ENCODE results near the gene WSB1.
"Not testable (repeated sequence)": the region's sequence is repeated elsewhere in the genome, so short reads cannot be mapped to it uniquely, and the experiment has no call there.

Gene WSB1

DNA sequence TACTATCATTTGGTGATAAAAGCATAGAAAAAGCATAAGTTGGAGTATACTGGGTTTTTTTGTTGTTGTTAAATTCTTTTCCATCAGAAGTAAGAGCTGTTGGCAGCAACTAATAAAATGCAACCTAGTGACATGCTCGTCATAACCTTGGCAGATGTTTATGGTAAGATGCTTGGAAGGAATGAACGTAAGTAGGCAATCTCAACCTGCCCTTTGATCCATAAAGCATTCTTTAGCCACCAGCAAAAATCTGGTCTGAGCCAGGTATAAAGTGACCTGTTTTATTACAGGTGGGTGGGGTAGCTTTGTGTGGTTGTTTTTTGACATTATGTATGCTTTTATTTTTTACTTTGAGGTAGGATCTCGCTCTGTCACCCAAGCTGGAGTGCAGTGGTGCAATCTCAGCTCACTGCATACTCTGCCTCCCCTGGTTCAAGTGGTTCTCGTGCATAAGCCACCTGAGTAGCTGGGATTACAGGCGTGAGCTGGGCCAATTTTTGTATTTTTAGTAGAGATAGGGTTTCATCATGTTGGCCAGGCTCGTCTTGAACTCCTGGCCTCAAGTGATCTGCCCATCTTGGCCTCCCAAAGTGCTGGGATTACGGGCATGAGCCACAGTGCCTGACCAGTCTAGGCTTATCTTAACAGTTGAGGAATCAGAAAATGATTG, 22.0 kb downstream of the WSB1 start:
- DNase-seq (ENCODE audit: low spot score) = no peak

DNA sequence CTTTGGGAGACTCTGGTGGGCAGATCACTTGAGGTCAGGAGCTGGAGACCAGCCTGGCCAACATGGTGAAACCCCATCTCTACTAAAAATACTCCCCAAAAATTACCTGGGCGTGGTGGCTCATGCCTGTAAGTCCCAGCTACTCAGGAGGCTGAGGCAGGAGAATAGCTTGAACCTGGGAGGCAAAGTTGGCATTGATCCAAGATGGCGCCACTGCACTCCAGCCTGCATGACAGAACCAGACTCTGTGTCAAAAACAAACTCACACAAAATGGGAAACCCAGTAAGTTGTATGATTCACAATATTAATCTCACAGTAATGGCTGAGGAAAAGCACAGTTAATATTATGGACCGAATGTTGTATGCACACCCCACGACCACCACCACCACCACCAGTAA, 24.3 kb downstream of the WSB1 start:
- no peak for DNase-seq (ENCODE audit: low spot score)

DNA sequence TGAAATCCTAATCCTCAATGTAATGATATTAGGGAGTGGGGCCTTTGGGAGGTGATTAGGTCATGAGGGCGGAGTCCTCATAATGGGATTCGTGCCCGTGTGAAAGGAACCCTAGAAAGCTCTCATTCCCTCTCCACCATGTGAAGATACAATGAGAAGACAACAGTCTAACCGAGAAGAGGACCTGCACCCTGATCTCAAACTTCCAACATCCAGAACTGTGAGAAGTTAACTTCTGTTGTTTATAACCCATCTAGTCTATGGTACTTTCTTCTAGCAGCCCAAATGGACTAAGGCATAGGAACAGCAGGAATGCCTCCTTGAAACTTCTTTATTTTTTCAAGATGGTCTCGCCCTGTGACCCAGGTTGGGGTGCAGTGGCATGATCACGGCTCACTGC, 24.7 kb downstream of the WSB1 start:
- no peak for DNase-seq (ENCODE audit: low spot score)

DNA sequence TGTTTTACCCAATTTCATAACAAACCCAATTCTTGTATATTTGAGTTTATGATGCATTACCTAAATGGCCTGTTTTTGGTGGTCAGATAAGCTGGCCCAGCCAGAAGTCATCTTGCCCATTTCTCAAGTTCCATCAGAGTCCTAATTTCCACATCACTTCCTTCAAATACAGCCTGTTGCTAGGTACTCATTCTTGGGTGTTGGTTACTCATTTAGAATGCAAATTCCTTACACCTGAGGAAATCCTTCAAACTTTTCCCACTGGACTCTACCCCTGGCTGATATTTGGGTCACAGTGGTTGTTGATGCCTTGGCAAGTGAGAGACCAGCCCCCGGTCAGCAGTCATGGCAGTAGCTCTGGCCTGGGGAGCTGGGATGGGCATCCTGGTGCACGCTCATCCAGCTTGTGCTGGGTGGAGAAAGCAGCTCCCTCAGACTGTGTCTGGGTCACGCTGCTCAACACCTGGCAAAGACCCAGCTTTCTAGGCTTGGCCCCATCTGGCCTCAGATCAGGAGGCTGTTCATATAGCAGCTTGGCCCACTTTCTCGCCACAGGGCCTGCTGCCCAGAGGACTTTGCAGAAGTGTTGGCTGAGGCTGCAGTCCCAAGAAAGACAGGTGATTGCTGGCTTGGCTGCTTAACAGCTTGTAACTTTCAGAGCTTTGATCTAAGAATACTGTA, 25.8 kb downstream of the WSB1 start:
- no peak for DNase-seq (ENCODE audit: low spot score)

DNA sequence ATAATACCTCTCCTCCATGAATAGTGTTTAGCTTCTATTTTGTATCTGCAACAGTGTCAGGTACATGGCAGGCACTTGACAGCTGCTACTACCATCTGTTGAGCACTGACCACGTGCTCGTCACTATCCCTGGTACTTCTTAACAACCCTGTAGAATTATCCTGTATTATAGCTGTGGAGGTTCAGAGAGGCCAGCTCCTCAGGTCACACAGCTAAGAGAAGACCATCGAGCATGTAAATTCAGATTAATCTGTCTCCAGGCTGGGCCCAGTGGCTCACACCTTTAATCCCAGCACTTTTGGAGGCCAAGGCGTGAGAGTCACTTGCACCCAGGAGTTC, 26.3 kb downstream of the WSB1 start:
- no peak for DNase-seq (ENCODE audit: low spot score)

DNA sequence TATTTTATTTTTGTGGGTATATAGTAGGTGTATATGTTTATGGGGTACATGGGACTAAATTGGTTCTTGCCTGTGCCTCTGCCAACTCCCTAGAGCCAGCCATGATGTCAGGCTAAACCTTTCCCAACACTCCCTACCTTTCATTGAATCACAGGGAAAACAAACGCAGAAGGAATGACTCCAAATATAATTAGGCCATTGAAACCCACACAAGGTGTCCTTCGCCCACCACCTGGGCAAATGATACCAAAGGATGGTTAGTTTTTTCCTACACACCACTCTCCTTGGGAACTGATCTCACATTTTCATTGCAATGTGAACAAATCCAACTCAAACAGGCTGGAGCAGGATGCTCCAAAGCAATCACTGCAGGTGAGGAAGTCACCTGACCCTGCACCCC, 27.5 kb downstream of the WSB1 start:
- DNase-seq (ENCODE audit: low spot score) = no peak

DNA sequence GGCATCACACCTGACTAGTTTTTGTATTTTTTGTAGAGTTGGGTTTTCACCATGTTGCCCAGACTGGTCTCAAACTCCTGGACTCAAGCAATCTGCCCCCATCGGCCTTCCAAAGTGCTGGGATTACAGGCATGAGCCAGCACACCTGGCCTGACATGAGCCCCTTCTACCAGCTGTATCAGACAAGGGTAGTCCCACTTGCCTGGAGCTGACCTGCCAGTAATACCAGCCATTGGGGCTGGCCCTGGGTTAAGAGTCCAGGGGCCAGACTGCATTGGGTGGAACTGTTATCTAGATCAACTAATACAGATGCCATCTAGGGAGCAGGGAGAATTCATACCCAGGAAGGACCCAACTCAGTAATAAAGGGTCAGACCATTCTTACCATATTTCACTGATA, 28.1 kb downstream of the WSB1 start:
- no peak for DNase-seq (ENCODE audit: low spot score)

DNA sequence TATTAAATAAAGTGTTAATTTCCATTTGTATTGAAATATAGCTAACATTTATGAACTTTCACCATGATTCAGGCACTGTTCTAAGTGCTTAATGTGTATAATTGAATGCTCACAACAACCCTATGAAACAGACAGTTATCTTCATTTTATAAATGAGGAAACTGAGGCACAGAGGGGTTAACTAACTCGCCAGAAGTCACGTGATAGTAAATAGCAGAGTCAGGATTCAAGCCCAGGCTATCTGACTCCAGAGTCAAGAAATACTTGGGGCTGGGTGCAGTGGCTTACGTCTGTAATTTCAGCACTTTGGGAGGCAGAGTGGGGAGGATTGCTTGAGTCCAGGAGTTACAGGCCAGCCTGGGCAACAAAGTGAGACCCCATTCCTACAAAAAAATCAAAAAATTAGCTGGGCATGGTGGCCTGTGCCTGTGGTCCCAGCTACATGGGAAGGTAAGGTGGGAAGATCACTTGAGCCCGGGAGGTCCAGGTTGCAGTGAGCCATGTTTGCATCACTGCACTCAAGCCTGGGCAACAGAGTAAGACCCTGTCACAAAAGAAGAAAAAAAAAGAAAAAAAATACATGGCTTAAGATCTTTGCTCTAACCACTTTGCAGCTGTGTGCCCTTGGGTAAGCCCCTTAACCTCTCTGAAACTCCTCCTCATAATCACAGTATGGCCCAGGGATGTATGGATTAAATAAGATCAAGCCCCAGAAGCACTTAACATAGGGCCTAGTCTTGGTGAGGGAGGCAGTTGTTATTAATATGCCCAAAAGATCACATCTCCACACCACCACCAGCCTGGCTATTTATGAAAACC, 29.0 kb downstream of the WSB1 start:
- DNase-seq (ENCODE audit: low spot score) = no peak

DNA sequence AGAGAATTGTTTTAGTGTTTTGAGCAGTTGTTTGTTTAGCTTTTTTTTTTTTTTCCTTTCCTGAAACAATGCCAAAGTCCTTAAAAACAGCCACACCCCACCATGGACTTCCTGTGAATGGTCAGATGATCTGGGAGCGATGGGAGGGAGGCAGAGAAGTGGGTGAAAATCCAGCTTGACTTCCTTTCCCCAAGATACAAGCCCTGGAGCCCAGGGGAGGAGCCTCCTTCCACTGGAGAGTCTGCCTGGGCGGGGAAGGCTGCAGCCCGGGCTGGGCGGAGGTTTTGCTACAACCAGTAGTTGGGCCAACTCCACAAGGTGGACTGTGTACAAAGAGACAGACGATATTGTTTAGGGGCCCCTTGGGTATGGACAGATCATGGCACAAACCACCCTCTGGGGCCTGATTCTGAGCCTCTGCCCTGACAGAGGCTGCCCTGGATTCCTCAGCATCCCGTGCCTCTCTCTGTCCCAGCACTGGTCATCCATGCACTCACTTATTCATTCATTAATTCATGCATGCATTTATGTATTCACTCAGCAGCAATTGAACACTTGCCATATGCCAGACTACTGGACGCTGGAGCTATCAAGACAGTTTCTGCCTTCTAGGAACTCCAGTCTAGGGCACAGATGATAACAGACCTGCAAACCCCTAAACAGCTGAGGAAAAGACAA, 29.8 kb downstream of the WSB1 start:
- no peak for DNase-seq (ENCODE audit: low spot score)

DNA sequence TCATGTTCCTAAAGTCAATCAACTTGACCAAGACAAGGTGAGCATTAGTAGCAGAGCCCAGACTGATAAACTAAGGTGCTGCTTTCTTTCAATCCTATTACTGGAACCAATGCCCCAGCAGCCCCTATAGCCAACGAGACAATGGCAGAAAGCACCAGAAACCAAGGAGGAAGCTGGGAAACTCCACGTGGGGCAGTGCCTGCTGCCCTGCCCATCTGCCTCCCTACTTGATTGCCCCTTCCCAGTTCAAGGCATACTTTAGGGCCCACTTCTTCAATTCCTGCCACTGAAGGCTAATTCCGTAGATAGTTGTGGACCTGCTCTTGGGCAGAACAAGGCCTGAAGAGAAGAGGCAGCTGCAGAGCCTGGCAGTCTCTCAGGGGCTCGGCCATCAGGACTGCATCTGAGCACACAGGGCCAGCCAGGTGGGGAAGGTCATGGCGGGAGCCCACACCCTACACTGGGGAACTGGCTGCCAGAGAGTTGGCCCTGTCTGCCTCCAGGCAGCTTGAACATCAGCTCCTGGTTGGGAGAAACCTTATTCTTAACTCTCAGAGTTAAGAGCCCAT, 30.9 kb downstream of the WSB1 start:
- no peak for DNase-seq (ENCODE audit: low spot score)

DNA sequence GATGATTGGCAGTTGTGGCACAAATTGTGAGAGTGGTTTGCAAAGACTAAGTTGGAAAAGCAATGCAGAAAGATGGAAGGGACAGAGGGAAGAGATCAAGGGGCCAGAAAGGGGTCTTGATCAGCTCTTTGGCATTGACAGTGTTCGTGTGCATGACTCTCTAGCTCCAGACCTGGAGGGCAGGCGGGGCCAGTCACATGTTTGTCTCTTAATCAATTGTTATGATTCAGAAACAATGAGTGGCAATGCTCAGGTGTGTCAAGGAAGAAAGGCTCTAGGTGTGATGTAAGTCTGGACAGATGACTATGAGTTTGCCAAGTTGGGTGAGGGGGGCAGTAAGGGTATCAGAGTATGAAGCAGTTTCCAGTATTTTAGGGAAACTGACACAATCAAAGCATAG, 32.1 kb downstream of the WSB1 start:
- DNase-seq (ENCODE audit: low spot score) = no peak

DNA sequence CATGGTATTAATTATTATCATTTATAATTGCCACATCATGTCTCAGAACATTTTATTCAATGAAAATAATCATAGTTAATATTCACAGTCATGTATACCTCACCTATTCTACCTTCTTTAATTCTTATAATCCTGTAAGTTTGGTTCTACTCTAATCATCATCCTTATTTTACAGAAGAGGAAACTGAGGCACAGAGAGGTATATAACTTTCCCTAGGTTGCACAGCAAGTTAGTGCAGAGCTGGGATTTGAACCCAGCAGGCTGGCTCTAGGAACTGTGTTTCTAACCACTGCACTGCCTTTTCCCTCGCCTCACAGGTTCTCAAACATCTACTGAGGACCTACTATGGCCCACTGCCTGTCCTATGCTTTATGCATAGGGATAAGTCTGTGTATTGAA, 32.7 kb downstream of the WSB1 start:
- DNase-seq (ENCODE audit: low spot score) = no peak

DNA sequence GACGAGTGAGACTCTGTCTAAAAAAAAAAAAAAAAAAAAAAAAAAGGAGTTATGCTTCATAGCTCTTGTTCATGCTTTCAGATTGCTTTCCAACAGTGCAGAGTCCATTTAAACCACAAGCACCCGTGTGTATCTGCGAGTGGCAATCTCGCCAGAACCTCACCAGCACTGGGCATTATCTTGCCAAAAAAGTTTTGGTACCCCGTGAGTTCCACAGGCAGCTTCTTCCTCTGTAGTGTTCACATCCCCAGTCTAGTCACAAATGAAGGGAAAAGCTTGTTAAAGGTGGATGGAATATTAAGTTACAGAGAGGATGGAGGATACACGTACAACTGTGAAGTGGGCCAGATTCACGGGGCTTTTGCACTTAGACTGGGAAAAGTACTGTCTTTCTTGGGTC, 33.5 kb downstream of the WSB1 start:
- no peak for DNase-seq (ENCODE audit: low spot score)

DNA sequence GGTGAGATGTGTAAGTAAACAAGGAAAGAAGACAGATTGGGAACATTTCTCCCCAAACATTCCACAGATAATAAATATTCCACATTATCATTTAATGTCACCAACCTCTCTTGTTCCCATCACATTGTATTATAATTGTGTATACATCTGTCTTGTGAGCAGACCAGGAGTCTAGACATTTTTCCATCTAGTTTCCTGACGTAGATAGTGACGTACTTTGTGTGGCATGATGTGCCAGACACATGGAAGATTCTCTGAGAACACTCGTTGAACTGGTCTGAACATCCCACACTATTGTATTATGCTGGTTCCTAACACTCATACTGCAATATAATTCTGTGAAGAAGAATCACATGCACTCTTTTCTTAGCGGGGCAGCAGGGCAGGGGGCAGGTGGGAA, 34.0 kb downstream of the WSB1 start:
- DNase-seq (ENCODE audit: low spot score) = no peak

DNA sequence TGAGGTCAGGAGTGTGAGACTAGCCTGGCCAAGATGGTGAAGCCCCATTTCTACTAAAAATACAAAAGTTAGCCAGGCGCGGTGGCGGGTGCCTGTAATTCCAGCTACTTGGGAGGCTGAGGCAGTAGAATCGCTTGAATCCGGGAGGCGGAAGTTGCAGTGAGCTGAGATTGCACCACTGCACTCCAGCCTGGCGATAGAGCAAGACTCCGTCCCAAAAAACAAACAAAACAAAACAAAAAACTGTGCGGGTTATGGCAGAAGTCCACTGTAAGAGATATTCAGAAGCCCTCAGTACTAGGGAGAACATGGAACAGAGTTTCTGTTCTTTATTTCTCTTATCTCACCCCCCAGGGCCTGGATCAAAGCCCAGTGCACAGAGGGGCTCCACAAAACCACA, 34.8 kb downstream of the WSB1 start:
- DNase-seq (ENCODE audit: low spot score) = not testable (repeated sequence)

DNA sequence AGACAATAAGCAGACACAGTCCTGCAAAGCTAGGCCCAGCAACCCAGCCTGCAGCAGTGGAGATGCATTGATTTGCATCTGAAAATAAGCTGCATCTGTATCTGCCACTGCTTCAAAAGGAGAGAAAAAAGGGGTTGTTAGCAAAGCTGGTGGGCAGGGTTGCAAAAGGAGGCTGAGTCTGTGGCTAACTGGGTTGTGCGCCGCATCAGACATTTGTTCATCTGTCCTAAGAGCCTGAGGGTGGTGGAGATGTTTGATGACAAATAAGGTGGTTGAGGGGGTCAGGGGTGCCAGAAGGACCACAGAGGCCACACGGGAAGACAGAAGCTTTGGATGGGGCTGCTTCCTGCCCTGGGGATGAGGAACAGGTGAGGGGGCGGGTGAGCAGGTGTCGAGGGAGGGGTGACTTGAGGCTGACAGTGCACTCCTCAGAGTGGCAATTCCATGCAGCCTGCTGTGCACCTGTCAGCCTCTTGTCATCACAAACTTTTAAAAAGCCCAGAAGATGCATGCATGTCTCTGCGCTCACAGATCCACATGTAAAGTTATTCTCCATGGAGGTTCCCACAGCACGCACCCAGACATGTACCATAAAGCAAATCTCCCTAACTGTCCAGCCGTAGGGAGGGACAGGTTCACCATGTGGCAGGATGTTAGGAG, 35.4 kb downstream of the WSB1 start:
- no peak for DNase-seq (ENCODE audit: low spot score)

DNA sequence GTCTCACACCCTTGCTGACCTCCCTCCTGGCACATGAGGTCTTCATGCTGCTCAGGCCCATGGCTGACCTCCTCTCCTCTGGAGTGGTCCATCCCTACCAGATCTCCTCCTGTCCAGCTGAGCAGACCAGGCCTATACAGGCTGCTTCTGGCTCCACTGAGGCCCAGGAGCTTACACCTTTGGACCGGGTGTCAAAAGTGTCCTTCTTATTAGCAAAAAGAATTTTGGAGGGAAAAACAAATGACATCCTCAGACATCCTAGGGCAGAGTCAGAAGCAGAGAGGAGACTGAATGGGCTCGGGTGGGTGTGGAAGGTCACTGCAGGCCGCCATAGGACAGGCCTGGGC, 38.1 kb downstream of the WSB1 start:
- no peak for DNase-seq (ENCODE audit: low spot score)

DNA sequence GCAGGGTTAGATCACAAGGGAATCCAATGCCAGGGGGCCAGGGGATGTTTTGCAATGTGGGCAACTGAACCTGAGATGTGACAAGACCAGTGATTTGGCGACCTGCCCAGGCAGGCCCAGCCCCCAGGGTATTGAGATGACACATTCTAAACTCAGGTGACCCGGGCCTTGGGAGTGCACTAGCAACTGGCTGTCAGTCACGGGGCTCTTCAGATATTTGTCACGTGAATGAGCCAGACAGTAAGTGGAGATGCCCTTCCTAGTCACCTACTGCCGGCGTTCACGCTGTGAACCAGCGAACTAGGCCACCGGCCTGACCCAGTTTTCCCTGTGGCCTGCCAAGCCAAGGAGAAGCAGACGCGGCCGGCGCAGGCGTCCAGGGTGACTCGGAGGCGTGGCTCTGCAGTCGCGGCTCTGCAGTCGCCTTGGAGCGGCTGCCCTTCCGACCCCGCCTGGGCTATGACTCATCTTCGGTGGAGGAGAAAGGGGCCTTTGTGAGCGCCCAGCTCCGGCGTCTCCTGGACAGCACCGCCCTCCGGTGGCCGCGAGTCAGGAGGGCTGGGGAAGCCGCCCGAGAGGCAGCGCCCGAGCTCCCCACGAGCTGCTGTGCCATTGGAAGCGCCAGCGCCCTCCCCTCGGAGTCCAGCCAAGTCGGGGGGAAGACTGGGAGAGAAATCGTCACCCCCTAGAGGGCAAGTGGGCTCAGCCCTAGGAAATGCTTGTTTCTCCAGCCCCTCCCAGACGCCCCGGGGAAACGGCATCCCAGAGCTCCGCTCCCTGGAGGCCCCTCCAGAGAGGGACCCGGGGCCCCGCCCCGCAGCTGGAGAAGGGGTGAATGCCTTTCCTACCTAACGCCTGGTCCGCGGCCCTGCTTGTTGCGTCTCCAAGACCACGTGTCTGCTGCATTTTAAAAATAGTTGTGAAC, 38.8 kb downstream of the WSB1 start:
- DNase-seq (ENCODE audit: low spot score) = peak; percentile 92

DNA sequence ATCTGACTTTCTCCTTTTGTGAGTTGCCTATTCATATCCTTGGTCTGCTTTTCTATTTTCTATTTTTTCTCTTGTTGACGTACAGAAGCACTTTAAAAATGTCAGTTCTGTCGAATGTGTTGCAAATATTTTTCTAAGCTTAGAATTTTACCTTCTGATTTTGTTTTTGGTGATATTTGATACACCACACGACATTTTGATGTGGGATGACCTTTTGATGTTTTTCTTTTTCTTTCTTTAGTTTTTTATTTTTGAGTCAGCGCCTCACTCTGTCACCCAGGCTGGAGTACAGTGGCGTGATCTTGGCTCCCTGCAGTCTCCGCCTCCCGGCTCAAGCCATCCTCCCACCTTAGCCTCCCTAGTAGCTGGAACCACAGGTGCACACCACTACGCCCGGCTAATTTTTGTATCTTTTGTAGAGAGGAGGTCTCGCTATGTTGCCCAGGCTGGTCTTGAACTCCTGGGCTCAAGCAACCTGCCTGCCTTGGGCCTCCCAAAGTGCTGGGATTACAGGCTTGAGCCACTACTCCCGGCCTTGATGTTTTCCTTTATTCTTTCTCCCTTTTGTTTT, 39.6 kb downstream of the WSB1 start:
- no peak for DNase-seq (ENCODE audit: low spot score)

DNA sequence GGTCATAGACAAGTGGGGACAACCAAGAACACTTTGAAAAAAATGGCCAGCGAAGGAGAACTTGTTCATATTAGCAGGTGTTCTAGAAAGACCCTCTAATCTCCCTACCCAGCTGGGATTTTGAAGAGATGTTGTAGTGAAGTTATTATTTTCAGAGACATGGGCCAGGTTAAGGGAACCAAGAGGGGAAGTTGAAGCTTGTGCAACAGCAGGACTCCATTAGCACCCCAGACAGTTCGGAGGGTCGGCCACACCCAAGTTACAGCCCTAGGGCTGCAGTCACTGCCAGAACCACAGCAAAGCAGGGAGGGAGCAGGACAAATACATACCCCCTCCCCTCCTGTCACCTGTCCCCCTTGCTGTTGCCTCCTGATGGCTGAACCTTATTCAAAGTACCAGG, 42.3 kb downstream of the WSB1 start:
- DNase-seq (ENCODE audit: low spot score) = no peak

DNA sequence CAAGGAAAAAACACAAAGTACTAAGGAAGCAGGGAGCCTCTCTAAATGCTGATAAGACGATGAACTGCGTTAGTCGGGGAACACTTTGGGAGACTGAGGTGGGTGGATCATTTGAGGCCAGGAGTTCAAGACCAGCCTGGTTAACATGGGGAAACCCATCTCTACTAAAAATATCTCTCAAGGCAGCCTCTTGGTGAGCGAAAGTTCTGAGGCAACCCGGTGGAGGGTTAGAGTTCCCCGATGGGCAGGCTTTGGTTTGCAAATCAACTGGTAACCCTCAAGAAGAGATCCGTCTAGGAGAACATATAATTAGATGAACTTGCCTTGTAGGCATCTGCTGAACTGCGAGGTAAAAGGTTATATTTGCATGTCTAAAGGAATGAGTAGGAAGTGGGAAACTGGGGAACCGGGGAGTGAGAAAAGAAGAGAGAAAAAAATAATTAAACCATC, 44.6 kb downstream of the WSB1 start:
- peak; percentile 39 for DNase-seq (ENCODE audit: low spot score)
